ENCODE data around the gene LUZP1. TPM values are rescaled to one million over a fixed set of nuclear protein-coding genes. Genes with fewer than 3 reads are reported as not detected.

Gene LUZP1
- total RNA-seq, 1 donor from 2014 or later: 82.2 TPM

DNA sequence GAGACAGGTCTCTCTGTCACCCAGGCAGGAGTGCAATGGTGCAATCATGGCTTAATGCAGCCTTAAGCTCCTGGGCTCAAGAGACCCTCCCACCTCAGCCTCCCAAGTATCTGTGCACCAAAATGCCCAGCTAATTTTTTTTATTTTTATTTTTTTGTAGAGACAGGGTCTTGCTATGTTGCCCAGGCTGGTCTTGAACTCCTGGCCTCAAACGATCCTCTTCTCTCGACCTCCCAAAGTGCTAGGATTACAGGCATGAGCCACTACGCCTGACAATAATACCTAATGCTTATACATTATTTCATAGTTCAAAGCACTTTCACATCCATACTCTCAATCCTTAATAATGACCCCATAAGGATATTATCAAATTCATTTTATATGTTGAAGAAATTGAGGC is 48.3 kb downstream of the LUZP1 start:
- no peak overlapping the region for H3K4me2 ChIP-seq (ENCODE audit: low read length)
- DNase-seq (ENCODE audit: low read depth) (no peak), FAIRE-seq (no peak)
- H3K4me1 ChIP-seq (ENCODE audit: insufficient read depth, low read length): peaks cover 15% of the 10 kb centered on the region
- H3K27ac ChIP-seq (ENCODE audit: low read depth, low read length): no peak overlapping the region
- TF ChIP-seq EZH2 (IDR thresholded peaks at IDR 0.05; ENCODE audit: insufficient read depth, low read length): no peak
- TF ChIP-seq, protein P1, sequence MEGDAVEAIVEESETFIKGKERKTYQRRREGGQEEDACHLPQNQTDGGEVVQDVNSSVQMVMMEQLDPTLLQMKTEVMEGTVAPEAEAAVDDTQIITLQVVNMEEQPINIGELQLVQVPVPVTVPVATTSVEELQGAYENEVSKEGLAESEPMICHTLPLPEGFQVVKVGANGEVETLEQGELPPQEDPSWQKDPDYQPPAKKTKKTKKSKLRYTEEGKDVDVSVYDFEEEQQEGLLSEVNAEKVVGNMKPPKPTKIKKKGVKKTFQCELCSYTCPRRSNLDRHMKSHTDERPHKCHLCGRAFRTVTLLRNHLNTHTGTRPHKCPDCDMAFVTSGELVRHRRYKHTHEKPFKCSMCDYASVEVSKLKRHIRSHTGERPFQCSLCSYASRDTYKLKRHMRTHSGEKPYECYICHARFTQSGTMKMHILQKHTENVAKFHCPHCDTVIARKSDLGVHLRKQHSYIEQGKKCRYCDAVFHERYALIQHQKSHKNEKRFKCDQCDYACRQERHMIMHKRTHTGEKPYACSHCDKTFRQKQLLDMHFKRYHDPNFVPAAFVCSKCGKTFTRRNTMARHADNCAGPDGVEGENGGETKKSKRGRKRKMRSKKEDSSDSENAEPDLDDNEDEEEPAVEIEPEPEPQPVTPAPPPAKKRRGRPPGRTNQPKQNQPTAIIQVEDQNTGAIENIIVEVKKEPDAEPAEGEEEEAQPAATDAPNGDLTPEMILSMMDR (IDR thresholded peaks at IDR 0.05; ENCODE audit: insufficient read depth, low read depth, low read length): no peak
- no peaks in the 10 kb centered on the region for H3K27me3 ChIP-seq (ENCODE audit: insufficient read depth, low read length)
- H3K36me3 ChIP-seq (ENCODE audit: insufficient read depth, low read length): no peaks in the 10 kb centered on the region
- peaks cover 49% of the 10 kb centered on the region for H3K4me1 Mint-ChIP-seq (ENCODE audit: low read depth, unreplicated experiment)
- no peak overlapping the region for H3K4me3 Mint-ChIP-seq (ENCODE audit: unreplicated experiment)
- no peak overlapping the region for H3K9ac ChIP-seq (ENCODE audit: low read length)
- no peaks in the 10 kb centered on the region for H3K27me3 Mint-ChIP-seq (ENCODE audit: low read depth, unreplicated experiment)
- no peaks in the 10 kb centered on the region for H3K9me3 ChIP-seq (ENCODE audit: insufficient read depth, low read depth, low read length)
- no peaks in the 10 kb centered on the region for H3K9me3 Mint-ChIP-seq (ENCODE audit: unreplicated experiment)
- peaks cover 88% of the 10 kb centered on the region for H4K20me1 ChIP-seq (ENCODE audit: insufficient read depth, low read length)
- no peak overlapping the region for H2AFZ ChIP-seq (ENCODE audit: low read depth, low read length)
- H3K27ac Mint-ChIP-seq (ENCODE audit: unreplicated experiment): no peak overlapping the region
- H3K36me3 Mint-ChIP-seq (ENCODE audit: low read depth, unreplicated experiment): no peaks in the 10 kb centered on the region
- H3K79me2 ChIP-seq (ENCODE audit: insufficient read depth, low read length): peaks cover 97% of the 10 kb centered on the region
- no peak overlapping the region for H3K4me3 ChIP-seq (ENCODE audit: insufficient read depth, low read depth, low read length)

DNA sequence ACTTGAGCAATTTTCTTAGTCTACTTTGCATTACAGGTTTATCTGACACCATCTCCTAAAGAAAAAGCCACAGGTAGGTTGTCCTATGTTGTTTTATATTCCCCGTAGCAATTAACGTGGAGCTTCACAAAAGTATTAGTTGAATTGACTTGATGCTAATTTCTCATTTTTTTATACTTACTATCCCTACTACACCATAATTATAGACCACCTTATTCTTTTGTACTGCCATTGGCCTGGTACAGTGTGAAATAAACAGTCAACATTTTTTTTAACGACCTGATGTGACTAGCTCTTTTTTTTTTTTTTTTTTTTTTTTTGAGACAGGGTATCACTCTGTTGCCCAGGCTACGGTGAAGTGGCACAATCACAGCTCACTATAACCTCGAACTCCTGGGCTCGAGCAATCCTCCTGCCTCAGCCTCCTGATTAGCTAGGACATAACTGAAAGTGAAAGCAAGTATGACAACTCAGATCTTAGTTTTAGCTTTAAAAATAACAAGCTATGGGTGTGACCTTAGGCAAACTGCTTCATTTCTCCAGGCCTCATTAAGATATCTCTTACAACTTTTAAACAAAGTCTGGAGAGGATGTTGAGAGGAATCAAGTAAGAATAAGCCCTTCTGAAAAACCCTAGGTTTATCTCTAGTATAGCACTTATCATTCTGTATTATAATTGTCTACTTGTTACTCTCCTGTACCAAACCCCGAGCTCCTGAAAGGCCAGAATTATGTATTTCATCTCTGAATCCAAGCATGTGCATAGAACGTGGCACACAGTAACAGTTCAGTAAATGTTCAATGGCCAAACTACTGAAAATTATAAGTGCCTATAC is 49.5 kb downstream of the LUZP1 start:
- no peak overlapping the region for H3K4me3 ChIP-seq (ENCODE audit: insufficient read depth, low read depth, low read length)
- peak overlapping the region; percentile 12 for H3K4me2 ChIP-seq (ENCODE audit: low read length)
- no peaks in the 10 kb centered on the region for H3K36me3 ChIP-seq (ENCODE audit: insufficient read depth, low read length)
- Mint-ChIP-seq H3K4me3 (ENCODE audit: unreplicated experiment) (no peak overlapping the region), H3K27ac (ENCODE audit: unreplicated experiment) (peak overlapping the region; percentile 34), H3K9me3 (ENCODE audit: unreplicated experiment) (no peaks in the 10 kb centered on the region), H3K27me3 (ENCODE audit: low read depth, unreplicated experiment) (no peaks in the 10 kb centered on the region), H3K36me3 (ENCODE audit: low read depth, unreplicated experiment) (no peaks in the 10 kb centered on the region), H3K4me1 (ENCODE audit: low read depth, unreplicated experiment) (peaks cover 48% of the 10 kb centered on the region)
- peaks cover 86% of the 10 kb centered on the region for H4K20me1 ChIP-seq (ENCODE audit: insufficient read depth, low read length)
- no peaks in the 10 kb centered on the region for H3K27me3 ChIP-seq (ENCODE audit: insufficient read depth, low read length)
- no peak overlapping the region for H2AFZ ChIP-seq (ENCODE audit: low read depth, low read length)
- no peak overlapping the region for H3K27ac ChIP-seq (ENCODE audit: low read depth, low read length)
- no peaks in the 10 kb centered on the region for H3K9me3 ChIP-seq (ENCODE audit: insufficient read depth, low read depth, low read length)
- peaks cover 97% of the 10 kb centered on the region for H3K79me2 ChIP-seq (ENCODE audit: insufficient read depth, low read length)
- TF ChIP-seq, protein P1 (IDR thresholded peaks at IDR 0.05; ENCODE audit: insufficient read depth, low read depth, low read length): no peak
- no peak for TF ChIP-seq EZH2 (IDR thresholded peaks at IDR 0.05; ENCODE audit: insufficient read depth, low read length)
- peaks cover 20% of the 10 kb centered on the region for H3K4me1 ChIP-seq (ENCODE audit: insufficient read depth, low read length)
- DNase-seq (ENCODE audit: low read depth) (no peak), FAIRE-seq (no peak)
- H3K9ac ChIP-seq (ENCODE audit: low read length): no peak overlapping the region

DNA sequence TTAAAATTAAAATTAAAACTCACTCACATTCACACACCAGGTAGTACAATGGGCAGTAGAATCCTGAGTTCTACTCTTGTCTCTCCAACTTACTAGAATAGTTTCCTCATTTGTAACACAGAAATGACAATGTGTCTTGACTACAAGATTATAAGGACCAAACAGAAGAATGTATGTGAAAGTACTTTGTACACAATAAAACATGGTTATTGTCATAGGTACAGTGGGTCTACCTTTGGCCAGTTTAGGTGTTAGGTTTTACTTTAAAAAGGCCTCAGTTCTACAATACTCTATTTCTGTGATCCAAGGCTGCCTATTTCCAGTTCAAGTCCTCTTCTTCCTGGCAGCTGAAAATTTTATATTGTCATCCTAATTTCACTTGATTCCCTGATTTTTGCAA is 50.2 kb downstream of the LUZP1 start:
- H4K20me1 ChIP-seq (ENCODE audit: insufficient read depth, low read length): peaks cover 85% of the 10 kb centered on the region
- H3K27ac ChIP-seq (ENCODE audit: low read depth, low read length): no peak overlapping the region
- H3K4me1 Mint-ChIP-seq (ENCODE audit: low read depth, unreplicated experiment): peaks cover 47% of the 10 kb centered on the region
- H3K27me3 ChIP-seq (ENCODE audit: insufficient read depth, low read length): no peaks in the 10 kb centered on the region
- no peaks in the 10 kb centered on the region for H3K9me3 ChIP-seq (ENCODE audit: insufficient read depth, low read depth, low read length)
- DNase-seq (ENCODE audit: low read depth) (no peak), FAIRE-seq (no peak)
- no peak overlapping the region for H3K4me3 ChIP-seq (ENCODE audit: insufficient read depth, low read depth, low read length)
- H3K4me3 Mint-ChIP-seq (ENCODE audit: unreplicated experiment): no peak overlapping the region
- no peak overlapping the region for H3K27ac Mint-ChIP-seq (ENCODE audit: unreplicated experiment)
- no peaks in the 10 kb centered on the region for H3K9me3 Mint-ChIP-seq (ENCODE audit: unreplicated experiment)
- TF ChIP-seq, protein P1 (IDR thresholded peaks at IDR 0.05; ENCODE audit: insufficient read depth, low read depth, low read length): no peak
- no peak for TF ChIP-seq EZH2 (IDR thresholded peaks at IDR 0.05; ENCODE audit: insufficient read depth, low read length)
- no peaks in the 10 kb centered on the region for H3K36me3 ChIP-seq (ENCODE audit: insufficient read depth, low read length)
- H2AFZ ChIP-seq (ENCODE audit: low read depth, low read length): no peak overlapping the region
- H3K79me2 ChIP-seq (ENCODE audit: insufficient read depth, low read length): peaks cover 97% of the 10 kb centered on the region
- H3K9ac ChIP-seq (ENCODE audit: low read length): no peak overlapping the region
- H3K36me3 Mint-ChIP-seq (ENCODE audit: low read depth, unreplicated experiment): no peaks in the 10 kb centered on the region
- no peaks in the 10 kb centered on the region for H3K27me3 Mint-ChIP-seq (ENCODE audit: low read depth, unreplicated experiment)
- peaks cover 20% of the 10 kb centered on the region for H3K4me1 ChIP-seq (ENCODE audit: insufficient read depth, low read length)
- no peak overlapping the region for H3K4me2 ChIP-seq (ENCODE audit: low read length)
